Mesodermal cell (in vitro differentiated cells): ENCODE results near the gene RIMKLA.

Experiments used
- H3K27ac ChIP-seq: 2 replicates; pipeline ENCODE4 v1.7.0; 2013; ENCODE audit warnings: mild to moderate bottlenecking, low read depth, low read length, moderate library complexity; ENCODE audit not compliant: severe bottlenecking
- H3K36me3 ChIP-seq: 2 replicates; pipeline ENCODE4 v1.7.1; 2013; ENCODE audit warnings: mild to moderate bottlenecking, low read length, moderate library complexity; ENCODE audit not compliant: control insufficient read depth, insufficient read depth
- H3K4me1 ChIP-seq: one replicate; pipeline ENCODE4 v1.7.1; 2013; ENCODE audit warnings: mild to moderate bottlenecking, low read length; ENCODE audit not compliant: insufficient read depth, control insufficient read depth, poor library complexity, severe bottlenecking
- H3K4me3 ChIP-seq: 2 replicates; pipeline ENCODE4 v1.7.0; 2013; ENCODE audit warnings: low read length, control low read depth, mild to moderate bottlenecking; ENCODE audit not compliant: insufficient read depth, poor library complexity, severe bottlenecking; ENCODE audit errors: extremely low read depth
- H3K9me3 ChIP-seq: 2 replicates; pipeline ENCODE4 v1.7.1; 2013; ENCODE audit warnings: mild to moderate bottlenecking, low read length, moderate library complexity; ENCODE audit not compliant: control insufficient read depth
- WGBS, 2 experiments: methylation state at CpG; one replicate each; pipeline ENCODE4 v1.1.5; 2013; ENCODE audit warnings: missing lambda C conversion rate in 2 of 2; ENCODE audit not compliant: insufficient coverage in 2 of 2; 5-methylcytosine and 5-hydroxymethylcytosine counted together

RIMKLA gene

DNA sequence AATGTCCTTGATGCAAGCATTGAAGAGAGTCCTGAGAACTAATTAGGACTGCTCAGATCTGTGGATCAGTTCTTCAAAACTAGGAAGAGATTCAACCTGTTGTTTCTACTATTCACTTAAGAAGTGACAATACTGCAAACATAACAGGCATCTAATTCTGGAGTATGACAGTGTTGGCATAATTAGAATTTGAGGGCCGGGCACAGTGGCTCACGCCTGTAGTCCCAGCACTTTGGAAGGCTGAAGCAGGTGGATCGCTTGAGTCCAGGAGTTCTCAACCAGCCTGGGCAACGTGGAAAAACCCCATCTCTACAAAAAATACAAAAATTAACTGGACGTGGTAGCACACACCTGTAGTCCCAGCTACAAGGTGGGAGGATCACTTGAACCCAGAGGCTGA, 37.5 kb upstream of the RIMKLA start:
- no peak overlapping the region for H3K27ac ChIP-seq
- 71 to 80% methylated on average over 2 to 3 of the region's 5 CpGs for WGBS, 2 experiments
- no peaks in the 10 kb centered on the region for H3K9me3 ChIP-seq
- no peak overlapping the region for H3K4me3 ChIP-seq
- H3K4me1 ChIP-seq, result no peaks in the 10 kb centered on the region
- no peaks in the 10 kb centered on the region for H3K36me3 ChIP-seq

DNA sequence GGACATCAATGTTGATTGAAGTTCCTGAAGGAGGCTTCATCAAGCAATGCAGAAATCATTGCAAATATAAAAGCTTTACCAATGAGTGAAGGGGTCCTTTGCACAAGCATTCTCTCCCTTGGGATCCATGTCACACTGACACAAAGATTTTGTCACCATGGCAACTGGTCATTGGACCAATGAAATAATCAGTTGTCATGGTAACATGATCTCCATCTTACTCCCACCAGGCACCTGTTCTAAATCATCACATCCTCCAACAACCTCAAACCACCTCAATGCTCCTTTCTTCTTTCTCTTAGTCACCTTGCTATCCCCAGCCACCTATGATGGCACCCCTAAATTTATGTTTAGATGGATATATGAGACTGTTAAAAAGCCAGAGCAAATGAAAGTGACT, 32.1 kb upstream of the RIMKLA start:
- Histone ChIP-seq H3K36me3 (no peaks in the 10 kb centered on the region), H3K4me3 (no peak overlapping the region), H3K27ac (no peak overlapping the region), H3K4me1 (no peaks in the 10 kb centered on the region), H3K9me3 (no peaks in the 10 kb centered on the region)

DNA sequence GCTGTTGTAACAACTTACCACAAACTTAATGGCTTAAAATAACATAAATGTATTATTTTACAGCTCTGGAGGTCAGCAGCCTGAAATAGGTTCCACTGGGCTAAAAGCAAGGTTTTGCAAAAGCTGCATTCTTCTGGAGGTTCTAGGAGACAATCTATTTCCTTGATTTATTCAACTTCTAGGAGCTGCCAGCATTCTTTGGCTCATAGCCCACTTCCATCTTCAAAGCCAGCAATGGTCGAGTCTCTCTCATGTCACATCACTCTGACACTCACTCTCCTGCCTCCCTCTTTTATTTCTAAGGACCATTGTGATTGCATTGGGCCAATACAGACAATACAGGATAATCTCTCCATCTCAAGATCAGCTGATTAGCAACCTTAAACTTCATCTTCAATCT, 30.5 kb upstream of the RIMKLA start:
- Histone ChIP-seq H3K4me3 (no peak overlapping the region), H3K9me3 (no peaks in the 10 kb centered on the region), H3K4me1 (no peaks in the 10 kb centered on the region), H3K27ac (no peak overlapping the region), H3K36me3 (no peaks in the 10 kb centered on the region)
- WGBS, 2 experiments, result 17 to 60% methylated on average over 1 of the region's 1 CpG

DNA sequence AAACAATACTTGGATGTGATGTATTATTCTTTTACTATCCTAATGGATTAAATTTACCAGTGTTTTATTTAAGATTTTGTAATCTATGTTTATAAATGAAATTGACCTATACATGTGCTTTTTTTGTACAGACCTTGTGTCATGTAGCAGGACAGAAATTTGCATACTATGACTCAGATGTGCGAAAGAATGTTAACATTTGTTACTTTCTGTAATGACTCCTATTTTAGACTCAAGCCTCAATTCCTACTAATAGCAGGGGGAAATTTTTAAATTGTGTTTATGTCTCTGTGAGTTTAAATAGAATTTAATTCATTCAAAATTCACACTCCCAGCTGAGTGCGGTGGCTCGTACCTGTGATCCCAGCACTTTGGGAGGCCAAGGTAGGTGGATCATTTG, 21.8 kb upstream of the RIMKLA start:
- Histone ChIP-seq H3K36me3 (no peaks in the 10 kb centered on the region), H3K4me3 (no peak overlapping the region), H3K27ac (no peak overlapping the region), H3K4me1 (no peaks in the 10 kb centered on the region), H3K9me3 (no peaks in the 10 kb centered on the region)
- no CpG with 5 or more reads among the region's 3 CpGs for WGBS, 2 experiments

DNA sequence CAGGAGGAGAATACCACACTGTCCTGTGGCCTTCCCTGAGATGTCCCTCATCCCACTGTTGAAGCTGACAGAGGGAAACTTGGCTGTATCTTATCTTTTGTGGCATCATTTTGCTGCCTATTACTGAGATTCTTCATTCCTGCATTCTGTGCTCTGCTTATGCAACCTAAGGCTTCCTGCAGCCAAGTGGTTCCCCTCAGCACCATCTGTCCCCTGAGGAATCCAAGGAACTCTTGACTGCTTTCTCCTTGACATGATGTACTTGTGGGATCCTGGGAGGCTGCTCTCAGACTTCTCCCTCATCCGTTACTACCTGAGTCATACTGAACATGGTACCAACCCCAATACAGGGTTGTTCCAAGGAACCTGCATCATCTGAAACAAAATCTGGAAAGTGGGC, 21.1 kb upstream of the RIMKLA start:
- Histone ChIP-seq H3K27ac (no peak overlapping the region), H3K36me3 (no peaks in the 10 kb centered on the region), H3K4me3 (no peak overlapping the region), H3K9me3 (no peaks in the 10 kb centered on the region), H3K4me1 (no peaks in the 10 kb centered on the region)
- WGBS, 2 experiments, result 100% methylated on average over 1 of the region's 1 CpG; no CpG with 5 or more reads in 1 of the 2 experiments

DNA sequence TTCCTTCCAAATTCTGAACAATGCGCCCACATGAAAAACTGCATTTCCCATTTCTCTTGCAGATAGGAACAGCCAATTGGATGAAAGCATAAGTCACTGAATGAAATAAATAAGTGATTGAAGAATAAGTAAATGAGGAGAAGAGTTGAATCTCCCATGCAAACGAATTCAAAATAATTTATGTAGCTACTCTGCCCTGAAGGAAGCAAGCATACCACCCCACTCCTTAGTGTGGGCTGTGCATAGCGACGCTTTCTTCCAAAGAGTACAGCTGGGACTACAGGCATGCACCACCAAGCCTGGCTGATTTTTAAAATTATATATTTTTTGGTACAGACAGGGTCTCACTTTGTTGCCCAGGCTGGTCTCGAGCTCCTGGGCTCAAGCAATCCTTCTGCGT, 16.5 kb upstream of the RIMKLA start:
- Histone ChIP-seq H3K4me3 (no peak overlapping the region), H3K9me3 (no peaks in the 10 kb centered on the region), H3K27ac (no peak overlapping the region), H3K4me1 (no peaks in the 10 kb centered on the region), H3K36me3 (no peaks in the 10 kb centered on the region)
- WGBS, 2 experiments, result 95 to 98% methylated on average over 3 to 4 of the region's 6 CpGs

DNA sequence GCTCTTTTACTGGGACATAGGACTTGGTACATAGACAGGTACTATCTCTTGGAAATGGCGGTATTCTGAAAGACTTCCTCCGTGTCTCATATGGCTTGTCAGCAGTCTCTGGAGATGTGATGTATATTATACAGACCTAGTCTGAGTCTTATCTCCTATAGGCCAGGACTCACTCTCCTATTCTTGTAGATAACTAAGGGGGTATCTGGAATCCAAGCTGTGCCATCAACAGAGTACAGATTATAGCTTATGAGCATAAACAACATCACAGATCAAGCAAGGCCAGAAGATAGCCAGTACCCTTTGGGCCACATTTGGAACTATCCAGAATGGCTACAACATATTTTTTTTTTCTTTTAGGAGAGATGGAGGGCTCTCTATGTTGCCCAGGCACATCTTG, 16.1 kb upstream of the RIMKLA start:
- H3K36me3 ChIP-seq, result no peaks in the 10 kb centered on the region
- H3K9me3 ChIP-seq, result no peaks in the 10 kb centered on the region
- no peak overlapping the region for H3K4me3 ChIP-seq
- no peak overlapping the region for H3K27ac ChIP-seq
- no CpG with 5 or more reads among the region's 2 CpGs for WGBS, 2 experiments
- H3K4me1 ChIP-seq, result no peaks in the 10 kb centered on the region

DNA sequence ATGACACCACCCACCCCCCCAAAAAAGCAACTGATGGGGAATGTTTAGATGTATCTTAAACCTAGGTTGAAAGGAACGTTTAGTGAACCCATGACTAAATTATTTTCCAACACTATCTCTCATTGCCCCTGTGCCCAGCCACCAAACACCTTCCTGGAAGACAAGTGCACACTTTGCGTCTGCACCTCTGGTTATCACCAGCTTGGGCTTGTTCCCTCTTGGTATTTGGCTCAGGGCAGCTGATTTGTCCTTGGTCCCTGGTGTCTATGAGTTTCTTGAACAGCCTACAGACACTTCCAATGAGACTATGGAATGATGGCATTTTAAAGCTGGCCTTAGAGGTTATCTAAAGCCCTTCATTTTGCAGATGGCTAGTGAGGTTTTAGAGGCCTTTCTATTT, 15.5 kb upstream of the RIMKLA start:
- Histone ChIP-seq H3K36me3 (no peaks in the 10 kb centered on the region), H3K4me1 (no peaks in the 10 kb centered on the region), H3K27ac (no peak overlapping the region), H3K9me3 (no peaks in the 10 kb centered on the region), H3K4me3 (no peak overlapping the region)
- 100% methylated on average over 1 of the region's 2 CpGs for WGBS, 2 experiments

DNA sequence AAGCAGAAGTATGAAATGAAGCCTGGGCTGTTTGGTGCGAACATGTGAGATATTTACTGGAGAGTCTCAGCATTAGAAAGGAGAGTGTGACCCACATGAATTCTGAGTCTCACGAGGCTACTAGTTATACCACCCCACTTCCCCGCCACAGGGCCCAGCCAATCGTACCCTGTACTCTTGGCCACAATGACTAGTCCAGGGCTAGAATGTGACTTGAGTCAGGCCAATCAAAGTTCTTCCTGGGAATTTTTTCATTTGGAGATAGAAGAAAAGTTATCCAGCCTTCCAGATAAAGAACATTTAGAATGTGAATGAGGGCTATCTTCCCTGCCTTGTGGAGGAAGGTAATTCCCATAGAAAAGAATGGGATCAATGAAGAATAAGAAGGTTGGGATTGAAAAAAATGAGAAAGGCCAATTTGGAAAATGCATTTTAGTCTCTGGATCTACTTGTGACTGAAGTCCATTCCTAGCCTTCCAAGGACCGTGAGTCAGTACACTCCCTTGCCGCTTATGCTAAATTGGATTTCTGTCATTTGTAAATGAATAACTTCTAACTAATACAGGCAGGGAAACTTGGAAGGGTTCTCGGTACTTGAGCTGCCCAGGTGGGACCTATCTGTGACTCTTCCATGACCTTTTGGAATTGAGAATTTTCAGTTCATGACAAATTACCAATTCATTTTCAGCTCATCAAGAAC, 12.3 kb upstream of the RIMKLA start:
- 80 to 85% methylated on average over 4 of the region's 7 CpGs for WGBS, 2 experiments
- H3K9me3 ChIP-seq, result no peaks in the 10 kb centered on the region
- H3K36me3 ChIP-seq, result no peaks in the 10 kb centered on the region
- H3K4me1 ChIP-seq, result no peaks in the 10 kb centered on the region
- H3K27ac ChIP-seq, result no peak overlapping the region
- H3K4me3 ChIP-seq, result no peak overlapping the region

DNA sequence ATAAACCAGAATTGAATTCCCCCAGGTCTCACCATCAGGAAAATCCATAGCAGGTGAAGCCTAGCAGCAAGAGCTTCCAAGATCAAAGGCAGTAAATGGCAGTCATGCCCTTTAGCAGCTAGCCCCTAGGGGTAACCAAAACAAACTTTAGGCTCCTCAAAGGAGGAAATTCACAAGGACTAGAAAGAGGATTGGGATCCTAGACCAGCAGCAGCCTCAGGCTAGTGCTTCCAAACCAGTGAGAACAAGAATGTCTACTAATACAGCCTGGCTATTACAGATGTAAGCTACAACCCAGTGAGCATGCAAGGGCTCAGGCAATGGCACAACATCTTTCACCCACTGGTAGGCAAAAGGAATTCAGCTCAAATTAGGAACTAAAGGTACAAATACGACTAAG, 11.1 kb upstream of the RIMKLA start:
- Histone ChIP-seq H3K27ac (no peak overlapping the region), H3K9me3 (no peaks in the 10 kb centered on the region), H3K4me3 (no peak overlapping the region), H3K36me3 (no peaks in the 10 kb centered on the region), H3K4me1 (no peaks in the 10 kb centered on the region)
- WGBS, 2 experiments, result no CpG with 5 or more reads among the region's 1 CpG

DNA sequence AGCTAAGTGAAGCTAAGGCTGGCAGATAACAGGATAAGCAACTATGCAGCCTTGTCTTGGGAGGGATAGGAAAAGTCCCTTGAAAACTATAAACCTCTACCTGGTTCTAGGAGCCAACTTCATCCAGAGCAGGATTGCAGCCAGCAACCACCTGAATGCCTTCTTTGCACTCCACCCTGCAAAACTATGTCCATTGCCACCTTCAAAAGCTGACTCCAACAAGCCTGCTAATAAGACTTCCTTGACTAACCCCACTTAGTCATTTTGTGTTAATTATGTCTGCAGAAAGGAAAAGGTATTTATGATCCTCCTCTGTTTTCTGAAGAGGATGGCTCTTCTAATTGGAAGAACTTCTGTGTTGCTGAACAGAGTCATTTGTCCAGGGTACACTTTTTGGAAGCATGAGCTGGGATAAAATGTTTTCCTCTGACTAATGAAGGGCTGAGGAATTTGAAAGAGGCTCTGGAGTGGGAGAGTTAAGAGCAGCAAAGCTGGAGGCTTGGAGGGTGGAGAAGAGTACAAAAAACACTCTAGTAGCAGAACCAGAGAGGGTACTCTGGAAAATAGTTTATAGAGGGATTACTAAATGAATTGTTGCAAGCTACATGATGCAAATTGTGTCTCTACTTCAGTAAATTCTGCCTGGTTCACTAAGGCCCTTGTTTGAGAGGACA, 9.6 kb upstream of the RIMKLA start:
- Histone ChIP-seq H3K36me3 (no peaks in the 10 kb centered on the region), H3K4me3 (no peak overlapping the region), H3K9me3 (no peaks in the 10 kb centered on the region), H3K4me1 (no peaks in the 10 kb centered on the region), H3K27ac (no peak overlapping the region)
